Activated naive CD4-positive, alpha-beta T cell treated with anti-CD3 and anti-CD28 coated beads for 36 hours (primary cell): ENCODE results near the gene TTN. TPM values are rescaled to one million over a fixed set of nuclear protein-coding genes. Genes with fewer than 3 reads are reported as not detected.

Experiments
- CTCF ChIA-PET: fragments of 350-600 bp; sonication (Branson Sonifier 250); formaldehyde crosslinking; loops from one replicate; lab custom pipeline; 2021; ENCODE audit warnings: antibody characterized with exemption; lab: Charles Lee
- DNase-seq: peaks from one replicate; pipeline ENCODE4 v3.0.0-alpha.2; 2020
- H3K27ac Mint-ChIP-seq: one replicate; pipeline ENCODE4 v1.8.0; 2021; ENCODE audit warnings: mild to moderate bottlenecking, mixed read lengths
- H3K27me3 Mint-ChIP-seq: one replicate; pipeline ENCODE4 v1.8.0; 2021; ENCODE audit warnings: low read depth, mixed read lengths
- H3K36me3 Mint-ChIP-seq: one replicate; pipeline ENCODE4 v1.8.0; 2021; ENCODE audit warnings: low read depth, mixed read lengths
- H3K4me1 Mint-ChIP-seq: one replicate; pipeline ENCODE4 v1.8.0; 2021; ENCODE audit warnings: low read depth, mixed read lengths
- H3K4me3 Mint-ChIP-seq: one replicate; pipeline ENCODE4 v1.8.0; 2021; ENCODE audit warnings: mild to moderate bottlenecking, moderate library complexity, mixed read lengths
- H3K9me3 Mint-ChIP-seq: one replicate; pipeline ENCODE4 v1.8.0; 2021; ENCODE audit warnings: mixed read lengths
- intact Hi-C: fragments of 100-400 bp; cut with micrococcal nuclease; formaldehyde crosslinking; loops from one replicate; pipeline ENCODE4 v1.15.1; 2023
- total RNA-seq, 2 experiments: library from RNA; stranded (reverse); gene quantifications; one replicate each; pipeline ENCODE4 v1.2.3, GENCODE V29; 2021

Gene TTN
- total RNA-seq = under 1 TPM; 0.91 TPM

DNA sequence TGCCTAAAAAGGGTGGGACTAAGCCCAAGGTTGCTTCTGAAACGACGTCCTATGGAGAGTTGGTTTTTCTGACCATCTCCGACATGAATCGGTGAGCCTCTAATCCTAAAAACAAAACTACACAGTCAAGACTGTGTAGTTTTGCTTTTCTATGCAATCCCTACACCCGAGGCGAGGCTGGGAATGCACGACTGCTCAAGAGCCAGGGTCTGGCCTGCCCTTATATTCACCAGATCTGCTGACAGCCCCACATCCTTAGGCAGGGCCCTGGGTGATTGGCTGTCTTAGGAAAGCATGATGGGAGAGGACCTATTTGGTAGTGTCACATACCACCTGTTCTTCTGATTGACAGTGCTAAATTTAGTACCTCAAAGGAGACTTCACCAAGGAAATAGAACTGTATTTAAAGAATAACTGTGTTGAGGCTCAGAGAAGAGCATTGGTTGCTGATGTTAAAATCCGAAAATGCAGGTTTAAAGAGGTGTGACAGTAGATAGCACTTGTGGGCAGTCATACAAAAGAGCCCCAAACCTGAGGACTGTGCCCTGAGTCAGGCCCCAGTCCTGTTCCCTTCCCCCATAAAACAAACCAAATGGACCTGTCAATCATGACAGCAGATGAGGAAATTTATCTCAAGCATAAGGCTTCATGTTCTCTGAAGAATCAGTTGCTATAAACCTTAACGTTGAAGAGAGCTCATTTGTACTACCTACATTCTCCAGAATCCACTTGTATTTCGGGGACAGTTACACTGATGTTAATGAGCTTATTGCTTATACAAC is at the start of gene TTN:
Gene TTN, minus strand, starts transcription at position 197 of the 782 bp plus-strand sequence. CDS start 2,781 bp downstream, outside the sequence.
- no peaks in the 10 kb centered on the region for H3K27me3 Mint-ChIP-seq
- no peak within 1 kb of the TSS for H3K4me3 Mint-ChIP-seq
- no peaks in the 10 kb centered on the region for H3K36me3 Mint-ChIP-seq
- no peak within 1 kb of the TSS for H3K27ac Mint-ChIP-seq
- CTCF ChIA-PET = interaction anchor here (0.9 kb wide), 1 partner anchor 86 kb away, joined by 4 read pairs; no protein-coding TSS in a partner anchor
- H3K4me1 Mint-ChIP-seq = no peaks in the 10 kb centered on the region
- no peak for DNase-seq
- H3K9me3 Mint-ChIP-seq = no peaks in the 10 kb centered on the region
- intact Hi-C loops = no loop called here

- Mint-ChIP-seq H3K9me3 (no peaks in the 10 kb centered on the region), H3K27ac (no peak overlapping the region), H3K4me1 (no peaks in the 10 kb centered on the region), H3K36me3 (peaks cover 14% of the 10 kb centered on the region), H3K4me3 (no peak overlapping the region), H3K27me3 (no peaks in the 10 kb centered on the region)
- CTCF ChIA-PET = no interaction called here
- DNase-seq = no peak
- intact Hi-C loops = no loop called here
These were observed 47.9 kb upstream of the TTN start for GRCh38 chr2:178855151-178855550.

- Mint-ChIP-seq H3K36me3 (peaks cover 32% of the 10 kb centered on the region), H3K4me3 (no peak overlapping the region), H3K9me3 (no peaks in the 10 kb centered on the region), H3K27ac (no peak overlapping the region), H3K4me1 (no peaks in the 10 kb centered on the region), H3K27me3 (no peaks in the 10 kb centered on the region)
- DNase-seq = no peak
- CTCF ChIA-PET = interaction anchor here (1.1 kb wide), 1 partner anchor 281 kb away, joined by 3 read pairs; no protein-coding TSS in a partner anchor
- intact Hi-C loops = no loop called here
These were observed 41.1 kb upstream of the TTN start for GRCh38 chr2:178848335-178848734.

DNA sequence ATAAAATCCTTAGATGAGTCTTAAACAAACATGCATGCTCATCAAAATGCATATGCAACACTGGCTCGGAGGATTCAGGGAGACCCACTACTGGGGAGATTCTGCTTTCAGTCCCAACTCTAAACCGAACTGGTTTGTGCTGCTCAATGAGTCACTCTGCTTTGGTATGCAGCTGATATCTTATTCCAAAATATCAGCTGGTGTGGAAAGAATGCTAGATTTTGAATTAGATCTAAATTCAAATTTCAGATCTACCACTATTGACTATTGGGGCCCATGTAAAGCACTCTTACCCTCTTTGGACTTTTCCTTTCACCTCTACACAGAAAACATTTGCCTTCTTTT is 39.2 kb upstream of the TTN start:
- intact Hi-C loops = no loop called here
- CTCF ChIA-PET = no interaction called here
- Mint-ChIP-seq H3K36me3 (peaks cover 23% of the 10 kb centered on the region), H3K4me1 (no peaks in the 10 kb centered on the region), H3K4me3 (no peak overlapping the region), H3K9me3 (no peaks in the 10 kb centered on the region), H3K27me3 (no peaks in the 10 kb centered on the region), H3K27ac (no peak overlapping the region)
- no peak for DNase-seq

GRCh38 chr2:178845566-178846457 is 38.6 kb upstream of the TTN start:
- intact Hi-C loops = no loop called here
- Mint-ChIP-seq H3K4me3 (no peak overlapping the region), H3K9me3 (no peaks in the 10 kb centered on the region), H3K36me3 (peaks cover 25% of the 10 kb centered on the region), H3K27ac (no peak overlapping the region), H3K4me1 (no peaks in the 10 kb centered on the region), H3K27me3 (no peaks in the 10 kb centered on the region)
- CTCF ChIA-PET = interaction anchor here (0.7 kb wide), 1 partner anchor 69 kb away, joined by 3 read pairs; no protein-coding TSS in a partner anchor
- DNase-seq = no peak

- intact Hi-C loops = no loop called here
- no peaks in the 10 kb centered on the region for H3K9me3 Mint-ChIP-seq
- H3K4me3 Mint-ChIP-seq = no peak overlapping the region
- no peak for DNase-seq
- no peaks in the 10 kb centered on the region for H3K4me1 Mint-ChIP-seq
- H3K36me3 Mint-ChIP-seq = peaks cover 25% of the 10 kb centered on the region
- no peaks in the 10 kb centered on the region for H3K27me3 Mint-ChIP-seq
- CTCF ChIA-PET = no interaction called here
- no peak overlapping the region for H3K27ac Mint-ChIP-seq
These were observed 37.5 kb upstream of the TTN start for GRCh38 chr2:178844701-178845100.

- Mint-ChIP-seq H3K4me1 (no peaks in the 10 kb centered on the region), H3K4me3 (no peak overlapping the region), H3K9me3 (no peaks in the 10 kb centered on the region), H3K27ac (no peak overlapping the region), H3K27me3 (no peaks in the 10 kb centered on the region), H3K36me3 (peaks cover 23% of the 10 kb centered on the region)
- CTCF ChIA-PET = no interaction called here
- intact Hi-C loops = no loop called here
- DNase-seq = no peak
These were observed 37.0 kb upstream of the TTN start for GRCh38 chr2:178844269-178844668.

DNA sequence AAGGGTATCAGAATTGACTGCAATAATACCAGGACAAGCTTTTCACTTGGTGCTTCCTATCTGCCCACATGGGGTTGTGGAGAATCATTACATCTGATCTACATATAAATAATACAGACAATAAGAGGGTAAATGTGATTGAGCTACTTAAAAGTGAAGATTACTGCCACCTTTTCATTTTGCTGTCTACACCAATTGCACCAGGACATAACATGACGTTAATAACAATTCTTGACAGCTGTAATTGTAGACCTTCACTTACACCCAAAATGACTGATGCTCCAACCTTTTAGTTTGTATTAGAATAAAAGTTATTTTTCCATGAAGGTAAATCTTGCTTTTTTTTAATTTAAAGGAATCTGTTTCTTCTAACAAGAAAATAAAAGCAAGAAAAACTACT is 36.5 kb upstream of the TTN start:
- H3K27ac Mint-ChIP-seq = no peak overlapping the region
- H3K4me3 Mint-ChIP-seq = no peak overlapping the region
- CTCF ChIA-PET = no interaction called here
- no peaks in the 10 kb centered on the region for H3K27me3 Mint-ChIP-seq
- intact Hi-C loops = no loop called here
- H3K36me3 Mint-ChIP-seq = peaks cover 20% of the 10 kb centered on the region
- no peaks in the 10 kb centered on the region for H3K9me3 Mint-ChIP-seq
- no peak for DNase-seq
- H3K4me1 Mint-ChIP-seq = no peaks in the 10 kb centered on the region

DNA sequence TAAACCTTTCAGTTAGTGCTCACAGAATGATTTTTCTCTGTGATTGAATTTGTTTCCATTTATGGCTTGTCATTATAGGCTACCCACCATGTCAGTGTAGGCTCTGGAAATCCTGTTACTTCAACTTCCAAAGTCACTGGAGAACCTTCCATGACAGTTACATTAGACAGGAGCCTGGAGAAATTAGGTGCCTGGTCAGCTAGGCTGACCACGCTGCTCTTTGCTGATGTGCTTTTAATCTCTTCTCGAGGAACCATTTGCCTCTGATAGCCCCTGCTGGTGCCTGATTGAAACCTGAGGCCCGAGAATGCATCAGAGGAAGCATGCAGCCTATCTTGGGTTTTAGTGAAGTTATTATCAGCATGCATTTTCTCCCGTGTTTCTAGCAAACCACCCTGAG is 29.6 kb upstream of the TTN start:
- Mint-ChIP-seq H3K27me3 (no peaks in the 10 kb centered on the region), H3K9me3 (no peaks in the 10 kb centered on the region), H3K4me3 (no peak overlapping the region), H3K36me3 (peaks cover 19% of the 10 kb centered on the region), H3K4me1 (no peaks in the 10 kb centered on the region), H3K27ac (no peak overlapping the region)
- CTCF ChIA-PET = no interaction called here
- intact Hi-C loops = no loop called here
- no peak for DNase-seq

- DNase-seq = no peak
- H3K9me3 Mint-ChIP-seq = no peaks in the 10 kb centered on the region
- no peaks in the 10 kb centered on the region for H3K27me3 Mint-ChIP-seq
- no peak overlapping the region for H3K4me3 Mint-ChIP-seq
- H3K36me3 Mint-ChIP-seq = peaks cover 14% of the 10 kb centered on the region
- CTCF ChIA-PET = no interaction called here
- H3K27ac Mint-ChIP-seq = no peak overlapping the region
- intact Hi-C loops = no loop called here
- H3K4me1 Mint-ChIP-seq = peaks cover 17% of the 10 kb centered on the region
These were observed 26.9 kb upstream of the TTN start for GRCh38 chr2:178834086-178834485.

DNA sequence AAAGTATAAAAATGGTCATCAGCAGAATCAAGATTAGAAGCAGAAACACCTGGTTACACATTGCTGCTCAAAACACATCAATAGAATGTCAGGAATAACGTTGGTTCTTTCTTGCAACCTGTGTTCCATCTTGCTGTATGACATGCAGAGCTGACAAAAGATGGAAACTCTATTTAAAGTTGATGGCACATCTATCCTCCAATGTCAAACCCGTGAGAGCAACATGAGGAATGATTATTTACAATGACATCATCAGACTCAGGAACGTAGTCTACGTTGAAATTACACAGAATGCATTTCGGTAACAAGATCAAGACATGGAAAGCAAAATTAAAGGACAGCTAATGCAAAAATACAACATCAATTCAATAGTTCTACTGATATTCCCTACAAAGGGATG is 26.2 kb upstream of the TTN start:
- Mint-ChIP-seq H3K36me3 (peaks cover 14% of the 10 kb centered on the region), H3K9me3 (no peaks in the 10 kb centered on the region), H3K27ac (no peak overlapping the region), H3K27me3 (no peaks in the 10 kb centered on the region), H3K4me3 (no peak overlapping the region), H3K4me1 (peaks cover 21% of the 10 kb centered on the region)
- CTCF ChIA-PET = no interaction called here
- DNase-seq = no peak
- intact Hi-C loops = no loop called here

DNA sequence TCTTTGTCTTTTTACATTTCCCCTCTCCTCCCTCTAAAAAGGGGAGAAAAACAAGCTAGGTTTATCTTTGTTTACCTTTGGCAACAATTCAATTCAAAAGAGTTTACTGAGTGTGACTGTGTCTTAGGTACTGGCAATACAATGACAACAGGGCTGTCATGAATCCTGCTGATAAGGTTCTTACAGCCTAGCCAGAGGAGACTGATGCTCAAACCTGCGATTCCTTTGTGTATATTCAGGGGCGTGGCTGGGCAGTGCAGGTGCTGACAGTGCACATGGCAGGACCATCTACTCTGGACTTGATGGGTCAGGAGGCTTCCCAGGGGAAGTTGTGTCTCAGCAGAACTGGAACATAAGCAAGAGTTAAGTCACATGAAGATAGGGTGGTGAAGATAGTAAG is 23.2 kb upstream of the TTN start:
- intact Hi-C loops = no loop called here
- no peaks in the 10 kb centered on the region for H3K27me3 Mint-ChIP-seq
- H3K4me1 Mint-ChIP-seq = peaks cover 21% of the 10 kb centered on the region
- H3K9me3 Mint-ChIP-seq = peaks cover 2% of the 10 kb centered on the region
- no peak for DNase-seq
- H3K27ac Mint-ChIP-seq = no peak overlapping the region
- CTCF ChIA-PET = interaction anchor here (1.1 kb wide), 1 partner anchor 10 kb away, joined by 4 read pairs; no protein-coding TSS in a partner anchor
- H3K36me3 Mint-ChIP-seq = peaks cover 18% of the 10 kb centered on the region
- no peak overlapping the region for H3K4me3 Mint-ChIP-seq
